HG03521 (cell line): ENCODE data around the gene VCP.

Experiments
- ATAC-seq: cut with Tn5 transposase; IDR thresholded peaks from one replicate; pipeline ENCODE4 v1.9.1; 2021; ENCODE audit warnings: mild to moderate bottlenecking, moderate library complexity; ENCODE audit not compliant: unreplicated experiment

Gene VCP

GRCh38 chr9:35072461-35073278 lies at the start of gene VCP:
TSS of gene VCP (minus strand) at chr9:35072625. CDS start at chr9:35072353, 272 bp downstream.
- peak; percentile 86 for ATAC-seq

GRCh38 chr9:35116898-35117551 lies 44.6 kb upstream of the VCP start:
- ATAC-seq, result peak; percentile 31

- peak; percentile 3 for ATAC-seq
These were observed 44.1 kb upstream of the VCP start for GRCh38 chr9:35116539-35116897.

- peak; percentile 50 for ATAC-seq
These were observed 43.5 kb upstream of the VCP start, which contains the start of gene ATOSB for GRCh38 chr9:35115680-35116538. TSS of gene ATOSB (minus strand) at chr9:35115862. CDS start at chr9:35108274, 7,588 bp downstream.

GRCh38 chr9:35114840-35115628 lies 42.6 kb upstream of the VCP start:
- no peak for ATAC-seq

GRCh38 chr9:35114113-35114839 lies 41.9 kb upstream of the VCP start:
- no peak for ATAC-seq

GRCh38 chr9:35112257-35113020 lies 40.0 kb upstream of the VCP start:
- no peak for ATAC-seq

GRCh38 chr9:35111001-35111933 lies 38.8 kb upstream of the VCP start:
- peak; percentile 68 for ATAC-seq

- ATAC-seq, result no peak
These were observed 37.9 kb upstream of the VCP start for GRCh38 chr9:35110327-35110761.

- no peak for ATAC-seq
These were observed 36.6 kb upstream of the VCP start for GRCh38 chr9:35108946-35109575.

GRCh38 chr9:35108461-35108860 lies 36.0 kb upstream of the VCP start:
- no peak for ATAC-seq

GRCh38 chr9:35107297-35108290 lies 35.2 kb upstream of the VCP start:
- ATAC-seq, result no peak

- no peak for ATAC-seq
These were observed 33.9 kb upstream of the VCP start for GRCh38 chr9:35106343-35106730.

GRCh38 chr9:35105571-35106342 lies 33.3 kb upstream of the VCP start:
- ATAC-seq, result no peak

GRCh38 chr9:35105126-35105525 lies 32.7 kb upstream of the VCP start:
- ATAC-seq, result no peak

- no peak for ATAC-seq
These were observed 32.2 kb upstream of the VCP start for GRCh38 chr9:35104586-35104985.
